ENCODE data around the gene FZD7. TPM values are rescaled to one million over a fixed set of nuclear protein-coding genes. Genes with fewer than 3 reads are reported as not detected.

FZD7 gene
- total and polyA plus RNA-seq, 10 of the 15 experiments (the other 5 are each of a cell fraction or from before 2014, with no cell fraction given), result 0.24 to 2.4 (median 0.75) TPM

- TF ChIP-seq EGR1 (IDR thresholded peaks at IDR 0.05; ENCODE audit: borderline replicate concordance in 1 of 2, low read depth in 2 of 2, low read length in 2 of 2) (0 out of 3 replicates have a peak, but pooled peaks of 1 of the 2 experiments have one; percentile 3), JUND (IDR thresholded peaks at IDR 0.05; ENCODE audit: low read depth, low read length) (no peak), EED (IDR thresholded peaks at IDR 0.05; ENCODE audit: low read depth) (0 out of 2 replicates have a peak, but pooled peaks have one; percentile 14), SMAD5 (IDR thresholded peaks at IDR 0.05; ENCODE audit: low read depth) (no peak), SIN3A (IDR thresholded peaks at IDR 0.05; ENCODE audit: low read depth, low read length) (no peak), BRCA1 (IDR thresholded peaks at IDR 0.05; ENCODE audit: low read depth, low read length) (no peak), GATAD2B (conservative IDR thresholded peaks at IDR 0.05; ENCODE audit: low read depth) (peak; percentile 75), BMI1 (IDR thresholded peaks at IDR 0.05; ENCODE audit: borderline replicate concordance) (peak; percentile 67), ZBTB33 (IDR thresholded peaks at IDR 0.05) (no peak), PKNOX1 (IDR thresholded peaks at IDR 0.05) (no peak), SIX5 (IDR thresholded peaks at IDR 0.05; ENCODE audit: low read depth, low read length, severe bottlenecking) (no peak), ZSCAN29 (IDR thresholded peaks at IDR 0.05) (no peak), RUNX3 (IDR thresholded peaks at IDR 0.05; ENCODE audit: low read length) (no peak), ZNF687 (IDR thresholded peaks at IDR 0.05) (no peak), EZH2 (IDR thresholded peaks at IDR 0.05; ENCODE audit: borderline replicate concordance, control insufficient read depth, low read depth, low read length) (no peak), LARP7 (IDR thresholded peaks at IDR 0.05) (no peak), ELK1 (IDR thresholded peaks at IDR 0.05; ENCODE audit: low read depth, low read length) (no peak), YY1 (IDR thresholded peaks at IDR 0.05; ENCODE audit: low read depth, low read length) (0 out of 2 replicates have a peak, but pooled peaks have one; percentile 9), ZNF274 (IDR thresholded peaks at IDR 0.05; ENCODE audit: insufficient read depth, insufficient read length) (no peak), CREM (IDR thresholded peaks at IDR 0.05; ENCODE audit: low read depth) (no peak), HDAC6 (IDR thresholded peaks at IDR 0.05; ENCODE audit: unreplicated experiment) (peak; percentile 18), PAX5 (IDR thresholded peaks at IDR 0.05; ENCODE audit: borderline replicate concordance, low read depth, low read length) (no peak), CHD4 (IDR thresholded peaks at IDR 0.05) (no peak), JUNB (IDR thresholded peaks at IDR 0.05) (no peak), DPF2 (IDR thresholded peaks at IDR 0.05) (peak; percentile 40; the same call in 1 of the 2 replicates), NFIC (IDR thresholded peaks at IDR 0.05; ENCODE audit: low read depth, low read length) (no peak)
Measured at GRCh38 chr2:202032846-202033316, 774 bp upstream of the FZD7 start (continued).

Data from GM12878 (cell line).